ENCODE data around the gene ATP11A. TPM values are rescaled to one million over a fixed set of nuclear protein-coding genes. Genes with fewer than 3 reads are reported as not detected.

ATP11A gene
- total and polyA plus RNA-seq, 10 of the 15 experiments (the other 5 are each of a cell fraction or from before 2014, with no cell fraction given) = 1.4 to 69.6 (median 14.4) TPM

DNA sequence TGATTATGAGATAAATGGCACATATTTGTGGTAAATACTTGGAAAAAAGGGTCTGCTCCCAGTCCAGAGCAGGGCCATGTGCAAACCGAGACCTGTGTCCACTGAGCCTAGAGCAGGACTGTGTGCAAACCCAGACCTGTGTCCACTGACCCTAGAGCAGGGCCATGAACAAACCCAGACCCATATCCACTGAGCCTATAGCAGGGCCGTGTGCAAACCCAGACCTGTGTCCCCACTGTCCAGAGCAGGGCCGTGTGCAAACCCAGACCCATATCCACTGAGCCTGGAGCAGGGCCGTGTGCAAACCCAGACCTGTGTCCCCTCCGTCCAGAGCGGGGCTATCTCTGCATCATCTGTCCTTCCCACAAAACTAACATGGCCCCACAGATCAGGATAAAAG lies 136.0 kb downstream of the ATP11A start:
- ATAC-seq = no peak
- 84% methylated on average over 6 of the region's 6 CpGs for WGBS (ENCODE audit: insufficient coverage, insufficient replicate concordance, low lambda C conversion rate, missing lambda C conversion rate)
- no peak overlapping the region for H3K27ac ChIP-seq (ENCODE audit: control insufficient read depth, insufficient read depth)
- ChIA-PET CTCF (interaction anchor here (1.5 kb wide), 1 partner anchor 185 kb away, joined by 3 read pairs; no protein-coding TSS in a partner anchor), RAD21 (ENCODE audit: unreplicated experiment) (no interaction called here), SMC1A (ENCODE audit: uncharacterized antibody, unreplicated experiment) (no interaction called here), POLR2A (no interaction called here)
- H3K79me2 ChIP-seq (ENCODE audit: control insufficient read depth, insufficient read depth, low read length) = no peaks in the 10 kb centered on the region
- peaks cover 9% of the 10 kb centered on the region for H3K4me1 ChIP-seq (ENCODE audit: control insufficient read depth, insufficient read depth, low read length)
- no peak for FAIRE-seq
- BruUV-seq (replicated peaks) = no TSS peak
- TF ChIP-seq ZNF217 (IDR thresholded peaks at IDR 0.05) = no peak
- TF ChIP-seq ZNF207 (IDR thresholded peaks at IDR 0.05; ENCODE audit: borderline replicate concordance) = no peak
- no peak for TF ChIP-seq BMI1 (IDR thresholded peaks at IDR 0.05; ENCODE audit: borderline replicate concordance)
- TF ChIP-seq TCF7 (IDR thresholded peaks at IDR 0.05; ENCODE audit: borderline replicate concordance) = no peak
- TF ChIP-seq FOXK2 (IDR thresholded peaks at IDR 0.05) = no peak
- TF ChIP-seq, protein P1, sequence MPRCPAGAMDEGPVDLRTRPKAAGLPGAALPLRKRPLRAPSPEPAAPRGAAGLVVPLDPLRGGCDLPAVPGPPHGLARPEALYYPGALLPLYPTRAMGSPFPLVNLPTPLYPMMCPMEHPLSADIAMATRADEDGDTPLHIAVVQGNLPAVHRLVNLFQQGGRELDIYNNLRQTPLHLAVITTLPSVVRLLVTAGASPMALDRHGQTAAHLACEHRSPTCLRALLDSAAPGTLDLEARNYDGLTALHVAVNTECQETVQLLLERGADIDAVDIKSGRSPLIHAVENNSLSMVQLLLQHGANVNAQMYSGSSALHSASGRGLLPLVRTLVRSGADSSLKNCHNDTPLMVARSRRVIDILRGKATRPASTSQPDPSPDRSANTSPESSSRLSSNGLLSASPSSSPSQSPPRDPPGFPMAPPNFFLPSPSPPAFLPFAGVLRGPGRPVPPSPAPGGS (IDR thresholded peaks at IDR 0.05; ENCODE audit: borderline replicate concordance, insufficient read depth, low read depth, low read length, poor library complexity, severe bottlenecking) = no peak
- TF ChIP-seq SREBF2 (IDR thresholded peaks at IDR 0.05; ENCODE audit: low read length) = no peak
- no peak for TF ChIP-seq TAF1 (IDR thresholded peaks at IDR 0.05; ENCODE audit: borderline replicate concordance, low read depth, low read length)
- TF ChIP-seq, protein P2, sequence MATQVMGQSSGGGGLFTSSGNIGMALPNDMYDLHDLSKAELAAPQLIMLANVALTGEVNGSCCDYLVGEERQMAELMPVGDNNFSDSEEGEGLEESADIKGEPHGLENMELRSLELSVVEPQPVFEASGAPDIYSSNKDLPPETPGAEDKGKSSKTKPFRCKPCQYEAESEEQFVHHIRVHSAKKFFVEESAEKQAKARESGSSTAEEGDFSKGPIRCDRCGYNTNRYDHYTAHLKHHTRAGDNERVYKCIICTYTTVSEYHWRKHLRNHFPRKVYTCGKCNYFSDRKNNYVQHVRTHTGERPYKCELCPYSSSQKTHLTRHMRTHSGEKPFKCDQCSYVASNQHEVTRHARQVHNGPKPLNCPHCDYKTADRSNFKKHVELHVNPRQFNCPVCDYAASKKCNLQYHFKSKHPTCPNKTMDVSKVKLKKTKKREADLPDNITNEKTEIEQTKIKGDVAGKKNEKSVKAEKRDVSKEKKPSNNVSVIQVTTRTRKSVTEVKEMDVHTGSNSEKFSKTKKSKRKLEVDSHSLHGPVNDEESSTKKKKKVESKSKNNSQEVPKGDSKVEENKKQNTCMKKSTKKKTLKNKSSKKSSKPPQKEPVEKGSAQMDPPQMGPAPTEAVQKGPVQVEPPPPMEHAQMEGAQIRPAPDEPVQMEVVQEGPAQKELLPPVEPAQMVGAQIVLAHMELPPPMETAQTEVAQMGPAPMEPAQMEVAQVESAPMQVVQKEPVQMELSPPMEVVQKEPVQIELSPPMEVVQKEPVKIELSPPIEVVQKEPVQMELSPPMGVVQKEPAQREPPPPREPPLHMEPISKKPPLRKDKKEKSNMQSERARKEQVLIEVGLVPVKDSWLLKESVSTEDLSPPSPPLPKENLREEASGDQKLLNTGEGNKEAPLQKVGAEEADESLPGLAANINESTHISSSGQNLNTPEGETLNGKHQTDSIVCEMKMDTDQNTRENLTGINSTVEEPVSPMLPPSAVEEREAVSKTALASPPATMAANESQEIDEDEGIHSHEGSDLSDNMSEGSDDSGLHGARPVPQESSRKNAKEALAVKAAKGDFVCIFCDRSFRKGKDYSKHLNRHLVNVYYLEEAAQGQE (IDR thresholded peaks at IDR 0.05; ENCODE audit: low read depth, low read length) = no peak
- TF ChIP-seq IKZF2 (IDR thresholded peaks at IDR 0.05) = no peak
- no peak for TF ChIP-seq ESRRA (IDR thresholded peaks at IDR 0.05; ENCODE audit: low read length)
- no peak for TF ChIP-seq MEF2A (IDR thresholded peaks at IDR 0.05; ENCODE audit: insufficient read depth, low read depth, low read length)
- no peak for TF ChIP-seq CHD4 (IDR thresholded peaks at IDR 0.05)
- H3K4me2 ChIP-seq (ENCODE audit: control insufficient read depth, insufficient read depth) = no peak overlapping the region
- H3K27me3 ChIP-seq (replicated peaks in 1 of 2; ENCODE audit: control insufficient read depth in 2 of 2, insufficient read depth in 2 of 2, low read length in 1 of 2) = no peaks in the 10 kb centered on the region
- in situ Hi-C loops (cut with MboI) = no loop called here
- intact Hi-C loops (cut with micrococcal nuclease; ENCODE audit: unreplicated experiment) = no loop called here
- H3K9me3 ChIP-seq (replicated peaks; ENCODE audit: control insufficient read depth, insufficient read depth, low read length) = no peaks in the 10 kb centered on the region
- H3K36me3 ChIP-seq (ENCODE audit: control insufficient read depth in 2 of 2, insufficient read depth in 2 of 2, low read length in 1 of 2) = peaks cover 9 to 25% of the 10 kb centered on the region in 2 experiments; a peak in 3 of 4 replicates
- no peak overlapping the region for H3K4me3 ChIP-seq
- H2AFZ ChIP-seq (ENCODE audit: control insufficient read depth, low read depth, low read length) = no peak overlapping the region
- no peaks in the 10 kb centered on the region for H4K20me1 ChIP-seq (ENCODE audit: control insufficient read depth, insufficient read depth)
- no peak overlapping the region for H3K9ac ChIP-seq (ENCODE audit: control insufficient read depth, insufficient read depth, low read length)
- no peak for DNase-seq (ENCODE audit: low read depth, low spot score)

All from GM12878 (cell line).